T-helper 22 cell (primary cell): ENCODE measurements around the gene THRAP3.

Experiments used
- DNase-seq: peaks from one replicate; pipeline ENCODE4 v3.0.0-alpha.2; 2020; ENCODE audit warnings: low read depth

Gene THRAP3

DNA sequence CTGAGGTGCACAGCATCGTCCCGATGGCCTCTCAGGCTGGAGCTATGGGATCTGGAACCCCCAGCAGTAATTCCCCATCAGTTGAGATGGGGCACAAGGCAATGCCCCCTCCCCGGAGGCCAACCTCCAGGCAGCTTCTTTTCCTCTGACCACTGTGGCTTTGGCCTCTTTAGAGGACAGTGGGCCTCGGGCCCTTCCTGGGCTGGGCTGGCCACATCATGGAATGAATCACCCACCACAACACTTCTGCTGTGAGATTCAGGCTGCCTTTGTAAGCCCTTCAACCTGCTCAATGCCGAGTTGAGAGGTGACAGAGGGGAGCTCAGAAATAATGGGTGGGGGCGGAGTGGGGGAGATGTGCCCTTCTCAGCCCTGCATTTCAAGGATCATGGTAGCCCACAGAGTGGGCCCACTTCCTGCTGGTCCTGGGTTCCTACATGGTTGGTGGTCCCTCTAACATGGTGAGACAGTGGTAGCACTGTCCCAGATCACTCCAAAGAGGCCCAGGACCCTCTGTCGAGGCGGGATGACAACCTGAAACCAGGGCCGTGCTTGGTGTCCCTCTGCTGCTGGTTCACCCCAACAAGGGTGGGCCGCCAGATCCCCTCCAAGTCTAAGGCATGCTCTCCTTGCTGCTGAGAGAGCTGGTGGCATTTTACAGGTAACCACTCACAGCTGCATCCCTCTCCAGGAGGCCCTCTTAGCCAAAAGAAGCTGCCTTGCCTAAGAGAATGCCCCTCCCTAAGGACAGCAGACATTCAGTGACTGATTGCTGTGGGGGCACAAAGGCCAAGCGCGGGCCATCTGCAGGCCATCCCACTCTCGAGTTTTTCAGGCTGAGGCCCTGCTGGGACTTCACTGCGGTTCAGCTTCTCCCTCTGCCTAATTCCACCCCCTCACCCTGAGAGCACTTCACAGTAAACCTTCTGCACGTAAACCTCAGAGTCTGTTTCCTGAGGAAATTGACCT lies 129.0 kb downstream of the THRAP3 start:
- no peak for DNase-seq

DNA sequence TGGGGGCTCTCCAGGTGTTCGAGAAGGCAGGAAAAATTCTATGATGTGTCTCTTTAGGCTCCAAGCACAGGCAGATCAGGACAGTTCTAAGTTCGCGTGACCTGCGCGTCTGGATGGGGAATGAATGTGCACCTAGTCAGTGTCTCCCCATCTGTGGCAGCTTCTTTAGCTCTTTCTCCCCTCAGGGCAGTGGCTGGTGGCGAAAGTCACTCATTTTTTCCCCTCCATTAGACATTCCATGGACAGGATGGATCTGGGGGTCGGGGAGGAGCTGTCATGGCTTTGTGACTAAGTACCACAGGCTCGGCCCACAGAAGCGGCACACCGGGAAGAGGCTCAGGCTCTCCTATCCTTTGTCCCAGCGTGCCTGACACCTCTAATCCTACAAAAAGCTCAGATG lies 130.2 kb downstream of the THRAP3 start:
- DNase-seq = no peak
